Measurements from ENCODE around the gene PRKN. TPM values are rescaled to one million over a fixed set of nuclear protein-coding genes. Genes with fewer than 3 reads are reported as not detected.

Gene PRKN
- total and polyA plus RNA-seq, 2 donors (not counting 3 experiments of a cell fraction or from before 2014, with no cell fraction given) = 0.06 TPM; not detected in 1

- no peaks in the 10 kb centered on the region for H3K27me3 ChIP-seq (ENCODE audit: control insufficient read depth in 2 of 2, insufficient read depth in 2 of 2, low read length in 2 of 2)
- no peak overlapping the region for H3K9ac ChIP-seq (replicated peaks; ENCODE audit: extremely low read depth, insufficient read depth, low read length)
- intact Hi-C loops (cut with micrococcal nuclease) = no loop called here
- dilution Hi-C loops (cut with MboI; ENCODE audit: extremely low pct_ligation_motif_present, low sequenced_read_pairs) = no loop called here
- no peaks in the 10 kb centered on the region for H3K9me1 ChIP-seq (replicated peaks; ENCODE audit: control insufficient read depth, extremely low read depth, insufficient read depth, low read length)
- H3K9me3 ChIP-seq (replicated peaks; ENCODE audit: control insufficient read depth, insufficient read depth, low read length) = no peaks in the 10 kb centered on the region
- DNase-seq (ENCODE audit: low read depth, low spot score) (no peak), FAIRE-seq (no peak)
- TF ChIP-seq JUN (IDR thresholded peaks at IDR 0.05; ENCODE audit: borderline replicate concordance, insufficient read depth, insufficient read length, low read depth) (no peak), CTCF (IDR thresholded peaks at IDR 0.05; ENCODE audit: extremely low read depth in 1 of 2, insufficient read depth in 1 of 2, low read depth in 1 of 2, low read length in 2 of 2) (no peak), POLR2A (IDR thresholded peaks at IDR 0.05; ENCODE audit: low read depth, low read length) (no peak), MYC (IDR thresholded peaks at IDR 0.05; ENCODE audit: low read depth, low read length) (no peak), POLR2AphosphoS5 (IDR thresholded peaks at IDR 0.05; ENCODE audit: insufficient read depth, low read depth, low read length) (no peak), GATA2 (IDR thresholded peaks at IDR 0.05; ENCODE audit: insufficient read depth, insufficient read length, low read depth, low read length) (no peak), FOS (IDR thresholded peaks at IDR 0.05; ENCODE audit: borderline replicate concordance, insufficient read depth, low read length) (no peak)
- ChIA-PET CTCF (no interaction called here), POLR2A (no interaction called here)
- no peaks in the 10 kb centered on the region for H3K79me2 ChIP-seq (ENCODE audit: control insufficient read depth, insufficient read depth, low read length)
- BruUV-seq (replicated peaks) = no TSS peak
- no peaks in the 10 kb centered on the region for H3K36me3 ChIP-seq (ENCODE audit: control insufficient read depth in 2 of 2, extremely low read depth in 1 of 2, insufficient read depth in 2 of 2, low read length in 2 of 2)
- no peaks in the 10 kb centered on the region for H3K4me1 ChIP-seq (ENCODE audit: control insufficient read depth, extremely low read depth, insufficient read depth, low read length)
- H4K20me1 ChIP-seq (replicated peaks; ENCODE audit: control insufficient read depth, extremely low read depth, insufficient read depth, low read length) = no peaks in the 10 kb centered on the region
- H3K4me2 ChIP-seq (ENCODE audit: insufficient read depth, low read length) = no peak overlapping the region
- H3K27ac ChIP-seq (ENCODE audit: insufficient read depth, low read depth, low read length) = no peak overlapping the region
- no peak overlapping the region for H2AFZ ChIP-seq (ENCODE audit: low read depth, low read length)
- no peak overlapping the region for H3K4me3 ChIP-seq (replicated peaks in 1 of 3; ENCODE audit: insufficient read depth in 1 of 3, low read depth in 1 of 3, low read length in 3 of 3)
These were observed 657.6 kb downstream of the PRKN start for GRCh38 chr6:162069995-162070394.

- Histone ChIP-seq H3K9me1 (replicated peaks; ENCODE audit: control insufficient read depth, extremely low read depth, insufficient read depth, low read length) (no peaks in the 10 kb centered on the region), H3K4me1 (ENCODE audit: control insufficient read depth, extremely low read depth, insufficient read depth, low read length) (no peaks in the 10 kb centered on the region), H3K4me2 (ENCODE audit: insufficient read depth, low read length) (no peak overlapping the region), H3K79me2 (ENCODE audit: control insufficient read depth, insufficient read depth, low read length) (no peaks in the 10 kb centered on the region), H3K36me3 (ENCODE audit: control insufficient read depth in 2 of 2, extremely low read depth in 1 of 2, insufficient read depth in 2 of 2, low read length in 2 of 2) (no peaks in the 10 kb centered on the region), H3K27ac (ENCODE audit: insufficient read depth, low read depth, low read length) (no peak overlapping the region), H2AFZ (ENCODE audit: low read depth, low read length) (no peak overlapping the region), H3K9me3 (replicated peaks; ENCODE audit: control insufficient read depth, insufficient read depth, low read length) (no peaks in the 10 kb centered on the region), H3K4me3 (replicated peaks in 1 of 3; ENCODE audit: insufficient read depth in 1 of 3, low read depth in 1 of 3, low read length in 3 of 3) (no peak overlapping the region), H3K9ac (replicated peaks; ENCODE audit: extremely low read depth, insufficient read depth, low read length) (no peak overlapping the region), H4K20me1 (replicated peaks; ENCODE audit: control insufficient read depth, extremely low read depth, insufficient read depth, low read length) (no peaks in the 10 kb centered on the region), H3K27me3 (ENCODE audit: control insufficient read depth in 2 of 2, insufficient read depth in 2 of 2, low read length in 2 of 2) (no peaks in the 10 kb centered on the region)
- ChIA-PET CTCF (no interaction called here), POLR2A (no interaction called here)
- dilution Hi-C loops (cut with MboI; ENCODE audit: extremely low pct_ligation_motif_present, low sequenced_read_pairs) (no loop called here), intact Hi-C loops (cut with micrococcal nuclease) (no loop called here)
- TF ChIP-seq FOS (IDR thresholded peaks at IDR 0.05; ENCODE audit: borderline replicate concordance, insufficient read depth, low read length) = no peak
- no peak for TF ChIP-seq EZH2 (IDR thresholded peaks at IDR 0.05; ENCODE audit: borderline replicate concordance, low read depth, low read length, severe bottlenecking)
- no peak for TF ChIP-seq MYC (IDR thresholded peaks at IDR 0.05; ENCODE audit: low read depth, low read length)
- TF ChIP-seq GATA2 (IDR thresholded peaks at IDR 0.05; ENCODE audit: insufficient read depth, insufficient read length, low read depth, low read length) = no peak
- no peak for TF ChIP-seq CTCF (IDR thresholded peaks at IDR 0.05; ENCODE audit: extremely low read depth in 1 of 2, insufficient read depth in 1 of 2, low read depth in 1 of 2, low read length in 2 of 2)
- no peak for TF ChIP-seq MAX (IDR thresholded peaks at IDR 0.05; ENCODE audit: insufficient read depth, insufficient read length)
- TF ChIP-seq POLR2A (IDR thresholded peaks at IDR 0.05; ENCODE audit: low read depth, low read length) = no peak
- TF ChIP-seq JUN (IDR thresholded peaks at IDR 0.05; ENCODE audit: borderline replicate concordance, insufficient read depth, insufficient read length, low read depth) = no peak
- no peak for TF ChIP-seq POLR2AphosphoS5 (IDR thresholded peaks at IDR 0.05; ENCODE audit: insufficient read depth, low read depth, low read length)
- no peak for DNase-seq (ENCODE audit: low read depth, low spot score)
- no peak for FAIRE-seq
- no TSS peak for BruUV-seq (replicated peaks)
These were observed 659.2 kb downstream of the PRKN start for GRCh38 chr6:162068340-162068739.

Data from endothelial cell of umbilical vein (primary cell).